ENCODE results near the gene SHISA4. TPM values are rescaled to one million over a fixed set of nuclear protein-coding genes. Genes with fewer than 3 reads are reported as not detected.
"Not testable (repeated sequence)": the region's sequence is repeated elsewhere in the genome, so short reads cannot be mapped to it uniquely, and the experiment has no call there.

SHISA4 gene
- total and polyA plus RNA-seq, 2 donors from 2014 or later = 10.4 to 37.6 TPM

GRCh38 chr1:201849372-201850052 is 39.2 kb upstream of the SHISA4 start:
- Histone ChIP-seq H3K4me1 (ENCODE audit: control insufficient read depth in 2 of 3, insufficient read depth in 2 of 3, low read depth in 1 of 3, low read length in 3 of 3) (no peaks in the 10 kb centered on the region), H3K4me3 (ENCODE audit: low read length in 3 of 3) (no peak overlapping the region), H3K36me3 (ENCODE audit: control insufficient read depth in 2 of 3, insufficient read depth in 3 of 3, low read length in 3 of 3) (peaks cover 17 to 35% (median 24%) of the 10 kb centered on the region in 3 donors), H3K27me3 (ENCODE audit: control insufficient read depth, insufficient read depth, low read length) (no peaks in the 10 kb centered on the region), H3K27ac (ENCODE audit: low read depth in 2 of 2, low read length in 2 of 2) (no peak overlapping the region), H3K9me3 (ENCODE audit: control insufficient read depth in 2 of 3, insufficient read depth in 1 of 3, low read length in 3 of 3) (no peaks in the 10 kb centered on the region), H3K9ac (ENCODE audit: low read length in 3 of 3) (no peak overlapping the region)
- intact Hi-C loops (cut with DNase I) = no loop called here
- no peak for FAIRE-seq
- DNase-seq = no peak
- TF ChIP-seq, protein P1, sequence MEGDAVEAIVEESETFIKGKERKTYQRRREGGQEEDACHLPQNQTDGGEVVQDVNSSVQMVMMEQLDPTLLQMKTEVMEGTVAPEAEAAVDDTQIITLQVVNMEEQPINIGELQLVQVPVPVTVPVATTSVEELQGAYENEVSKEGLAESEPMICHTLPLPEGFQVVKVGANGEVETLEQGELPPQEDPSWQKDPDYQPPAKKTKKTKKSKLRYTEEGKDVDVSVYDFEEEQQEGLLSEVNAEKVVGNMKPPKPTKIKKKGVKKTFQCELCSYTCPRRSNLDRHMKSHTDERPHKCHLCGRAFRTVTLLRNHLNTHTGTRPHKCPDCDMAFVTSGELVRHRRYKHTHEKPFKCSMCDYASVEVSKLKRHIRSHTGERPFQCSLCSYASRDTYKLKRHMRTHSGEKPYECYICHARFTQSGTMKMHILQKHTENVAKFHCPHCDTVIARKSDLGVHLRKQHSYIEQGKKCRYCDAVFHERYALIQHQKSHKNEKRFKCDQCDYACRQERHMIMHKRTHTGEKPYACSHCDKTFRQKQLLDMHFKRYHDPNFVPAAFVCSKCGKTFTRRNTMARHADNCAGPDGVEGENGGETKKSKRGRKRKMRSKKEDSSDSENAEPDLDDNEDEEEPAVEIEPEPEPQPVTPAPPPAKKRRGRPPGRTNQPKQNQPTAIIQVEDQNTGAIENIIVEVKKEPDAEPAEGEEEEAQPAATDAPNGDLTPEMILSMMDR (IDR thresholded peaks at IDR 0.05; ENCODE audit: borderline replicate concordance, extremely low read depth, insufficient read depth) = no peak

GRCh38 chr1:201850053-201850397 is 38.7 kb upstream of the SHISA4 start:
- Histone ChIP-seq H3K4me3 (ENCODE audit: low read length in 3 of 3) (no peak overlapping the region), H3K27ac (ENCODE audit: low read depth in 2 of 2, low read length in 2 of 2) (no peak overlapping the region), H3K36me3 (ENCODE audit: control insufficient read depth in 2 of 3, insufficient read depth in 3 of 3, low read length in 3 of 3) (peaks cover 20 to 40% (median 25%) of the 10 kb centered on the region in 3 donors), H3K9me3 (ENCODE audit: control insufficient read depth in 2 of 3, insufficient read depth in 1 of 3, low read length in 3 of 3) (no peaks in the 10 kb centered on the region), H3K9ac (ENCODE audit: low read length in 3 of 3) (no peak overlapping the region), H3K4me1 (ENCODE audit: control insufficient read depth in 2 of 3, insufficient read depth in 2 of 3, low read depth in 1 of 3, low read length in 3 of 3) (no peaks in the 10 kb centered on the region), H3K27me3 (ENCODE audit: control insufficient read depth, insufficient read depth, low read length) (no peaks in the 10 kb centered on the region)
- intact Hi-C loops (cut with DNase I) = no loop called here
- FAIRE-seq (no peak), DNase-seq (no peak)
- TF ChIP-seq, protein P1 (IDR thresholded peaks at IDR 0.05; ENCODE audit: borderline replicate concordance, extremely low read depth, insufficient read depth) = no peak

DNA sequence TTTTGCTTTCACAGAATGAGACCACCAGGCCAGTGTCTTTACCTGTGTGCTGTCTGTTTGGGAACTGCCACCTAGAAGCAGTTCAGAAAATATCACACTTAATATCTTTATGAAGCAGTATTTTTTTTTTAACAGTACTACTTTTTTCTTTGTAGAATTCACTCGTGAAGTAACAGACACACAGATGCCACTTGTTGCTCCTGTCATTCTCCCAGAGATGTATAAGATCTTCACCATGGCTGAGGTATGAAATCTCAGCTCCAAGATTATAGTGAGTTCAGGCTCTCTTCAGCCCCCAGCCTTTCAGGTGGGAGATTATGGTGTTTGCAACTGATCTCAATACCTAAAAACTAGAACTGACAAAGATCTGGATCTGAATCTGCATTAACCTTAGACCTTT is 36.7 kb upstream of the SHISA4 start:
- H3K27ac ChIP-seq (ENCODE audit: low read depth in 2 of 2, low read length in 2 of 2) = no peak overlapping the region
- DNase-seq = no peak
- no peaks in the 10 kb centered on the region for H3K27me3 ChIP-seq (ENCODE audit: control insufficient read depth, insufficient read depth, low read length)
- H3K4me1 ChIP-seq (ENCODE audit: control insufficient read depth in 2 of 3, insufficient read depth in 2 of 3, low read depth in 1 of 3, low read length in 3 of 3) = no peaks in the 10 kb centered on the region
- H3K36me3 ChIP-seq (ENCODE audit: control insufficient read depth in 2 of 3, insufficient read depth in 3 of 3, low read length in 3 of 3) = peaks cover 20 to 60% (median 34%) of the 10 kb centered on the region in 3 donors
- FAIRE-seq = no peak
- H3K4me3 ChIP-seq (ENCODE audit: low read length in 3 of 3) = no peak overlapping the region
- TF ChIP-seq, protein P1 (IDR thresholded peaks at IDR 0.05; ENCODE audit: borderline replicate concordance, extremely low read depth, insufficient read depth) = no peak
- intact Hi-C loops (cut with DNase I) = no loop called here
- H3K9me3 ChIP-seq (ENCODE audit: control insufficient read depth in 2 of 3, insufficient read depth in 1 of 3, low read length in 3 of 3) = no peaks in the 10 kb centered on the region
- H3K9ac ChIP-seq (ENCODE audit: low read length in 3 of 3) = no peak overlapping the region

GRCh38 chr1:201856722-201857121 is 32.0 kb upstream of the SHISA4 start:
- H3K27ac ChIP-seq (ENCODE audit: low read depth in 2 of 2, low read length in 2 of 2); H3K4me3 ChIP-seq (ENCODE audit: low read length in 3 of 3); FAIRE-seq; H3K9ac ChIP-seq (ENCODE audit: low read length in 3 of 3); H3K27me3 ChIP-seq (ENCODE audit: control insufficient read depth, insufficient read depth, low read length); DNase-seq; H3K4me1 ChIP-seq (ENCODE audit: control insufficient read depth in 2 of 3, insufficient read depth in 2 of 3, low read depth in 1 of 3, low read length in 3 of 3); intact Hi-C loops (cut with DNase I); H3K9me3 ChIP-seq (ENCODE audit: control insufficient read depth in 2 of 3, insufficient read depth in 1 of 3, low read length in 3 of 3): not testable (repeated sequence)
- peaks cover 16 to 75% (median 33%) of the 10 kb centered on the region in 3 donors for H3K36me3 ChIP-seq (ENCODE audit: control insufficient read depth in 2 of 3, insufficient read depth in 3 of 3, low read length in 3 of 3)
